ENCODE data around the gene DPEP3.

GRCh38 chr16:67936124-67936879 is 44.0 kb downstream of the DPEP3 start, which contains the start of gene PSMB10:
- TF ChIP-seq YY1 (IDR thresholded peaks at IDR 0.05; ENCODE audit: insufficient read depth, insufficient read length), result no peak
- TF ChIP-seq SUZ12 (IDR thresholded peaks at IDR 0.05; ENCODE audit: extremely low read depth, insufficient read depth, insufficient read length), result no peak
